HepG2 (cell line): ENCODE measurements around the gene C1orf74. TPM values are rescaled to one million over a fixed set of nuclear protein-coding genes. Genes with fewer than 3 reads are reported as not detected.

Source experiments
- ATAC-seq: fragments of 200-7000 bp; cut with Tn5 transposase; 3 replicates; pipeline ENCODE4 v1.9.1; 2020; ENCODE audit warnings: mild to moderate bottlenecking, moderate library complexity
- BruUV-seq: library from RNA; stranded (reverse); fragments of 400-500 nt; replicated peaks from 2 replicates; lab custom pipeline; 2021; lab: Mats Ljungman, UMichigan
- CTCF ChIA-PET: fragments of 300-600 bp; formaldehyde crosslinking; extraction: SDS; loops from one replicate; lab custom pipeline; 2021; ENCODE audit warnings: low total read pairs, inconsistent platforms, low intra/inter-chr PET ratio; lab: Yijun Ruan, JAX
- POLR2A ChIA-PET: fragments of 350-600 bp; sonication (Branson Sonifier 250); formaldehyde crosslinking; loops from one replicate; lab custom pipeline; 2020; ENCODE audit warnings: antibody characterized with exemption, inconsistent platforms; lab: Yijun Ruan, JAX
- DNase-seq: peaks from one replicate; pipeline ENCODE4 v3.0.0-alpha.2; 2015; ENCODE audit warnings: low spot score
- FAIRE-seq: peaks from 3 replicates; lab custom pipeline; 2011; peaks lifted over from hg19 to GRCh38; lab: Jason Lieb, UNC
- H2AFZ ChIP-seq: one replicate; pipeline ENCODE4 v1.6.1; 2011; ENCODE audit warnings: low read length, inconsistent platforms
- H3K27ac ChIP-seq: fragments of 300-600 bp; 3 replicates; pipeline ENCODE4 v1.8.0; 2011; ENCODE audit warnings: mixed run types, mild to moderate bottlenecking, mixed read lengths, low read length, inconsistent platforms; ENCODE audit not compliant: insufficient read depth; ENCODE audit errors: extremely low read length
- H3K27me3 ChIP-seq, 2 experiments: fragments of 200-600 bp in 1 of 2; 2 replicates in 1 of 2; 3 replicates in 1 of 2; pipeline versions ENCODE4 v1.6.0 to v1.8.0; 2011; ENCODE audit warnings: low read length in 2 of 2, mild to moderate bottlenecking in 2 of 2, moderate library complexity in 2 of 2, inconsistent platforms in 1 of 2; ENCODE audit not compliant: insufficient read depth in 2 of 2, control insufficient read depth in 1 of 2
- H3K36me3 ChIP-seq, 2 experiments: fragments of 200-600 bp in 1 of 2; replicated peaks in 1 of 2; 2 replicates in 1 of 2; 3 replicates in 1 of 2; pipeline versions ENCODE4 v1.5.1 to v1.8.0; 2011; ENCODE audit warnings: low read length in 2 of 2, inconsistent platforms in 1 of 2; ENCODE audit not compliant: insufficient read depth in 2 of 2, control insufficient read depth in 1 of 2
- H3K4me1 ChIP-seq: 2 replicates; pipeline ENCODE4 v1.5.1; 2012; ENCODE audit warnings: low read length, inconsistent platforms; ENCODE audit not compliant: insufficient read depth
- H3K4me2 ChIP-seq: 2 replicates; pipeline ENCODE4 v1.6.0; 2011; ENCODE audit warnings: low read depth, low read length, inconsistent platforms
- H3K4me3 ChIP-seq, 3 experiments: fragments of 200-600 bp in 1 of 3; sonication (generic), shearing (Covaris generic) in 1 of 3; replicated peaks in 1 of 3; 2 replicates each; pipeline ENCODE4 v1.5.1; 2011 to 2016; ENCODE audit warnings: low read length in 3 of 3, inconsistent platforms in 2 of 3, low read depth in 2 of 3, mild to moderate bottlenecking in 2 of 3, control low read depth in 1 of 3, mixed read lengths in 1 of 3; ENCODE audit not compliant: insufficient read depth in 1 of 3
- H3K79me2 ChIP-seq: one replicate; pipeline ENCODE4 v1.6.1; 2011; ENCODE audit warnings: low read length, inconsistent platforms; ENCODE audit not compliant: insufficient read depth
- H3K9ac ChIP-seq: 2 replicates; pipeline ENCODE4 v1.6.0; 2011; ENCODE audit warnings: mild to moderate bottlenecking, low read depth, low read length, inconsistent platforms; ENCODE audit not compliant: insufficient read depth
- H3K9me3 ChIP-seq: 2 replicates; pipeline ENCODE4 v1.5.1; 2012; ENCODE audit warnings: mild to moderate bottlenecking, low read length
- H4K20me1 ChIP-seq: 2 replicates; pipeline ENCODE4 v1.6.0; 2011; ENCODE audit warnings: inconsistent platforms, mild to moderate bottlenecking, low read length, moderate library complexity; ENCODE audit not compliant: insufficient read depth
- HOXD1 ChIP-seq: sonication (generic); formaldehyde crosslinking; IDR thresholded peaks from 2 replicates; pipeline ENCODE4 v1.5.0; 2020; ENCODE audit warnings: missing genetic modification reagents
- MNT ChIP-seq: fragments of 450-650 bp; IDR thresholded peaks from 2 replicates; pipeline ENCODE4 v1.6.1; 2016
- NRL ChIP-seq: sonication (generic); formaldehyde crosslinking; IDR thresholded peaks from 2 replicates; pipeline ENCODE4 v1.5.0; 2020; ENCODE audit warnings: missing genetic modification reagents, mild to moderate bottlenecking, moderate library complexity, borderline replicate concordance
- ZC3H13 ChIP-seq: sonication (generic); formaldehyde crosslinking; IDR thresholded peaks from 2 replicates; pipeline ENCODE4 v1.8.1; 2023; ENCODE audit warnings: mild to moderate bottlenecking, missing genetic modification reagents, moderate library complexity
- ZNF572 ChIP-seq: sonication (generic); formaldehyde crosslinking; IDR thresholded peaks from 2 replicates; pipeline ENCODE4 v1.5.1; 2020; ENCODE audit warnings: mild to moderate bottlenecking, missing genetic modification reagents
- ZNF614 ChIP-seq: IDR thresholded peaks from 2 replicates; pipeline ENCODE4 v1.6.1; 2018; ENCODE audit warnings: missing biosample characterization, missing genetic modification reagents, inconsistent platforms, borderline replicate concordance
- ZNF772 ChIP-seq: sonication (generic); formaldehyde crosslinking; IDR thresholded peaks from 2 replicates; pipeline ENCODE4 v1.5.0; 2020; ENCODE audit warnings: mild to moderate bottlenecking, missing genetic modification reagents
- WGBS: methylation state at CpG from one replicate; pipeline ENCODE4 v1.1.6; 2017; ENCODE audit warnings: low lambda C conversion rate; 5-methylcytosine and 5-hydroxymethylcytosine counted together
- in situ Hi-C: cut with HindIII; loops from 2 replicates; pipeline ENCODE4 v1.10.0; 2017; ENCODE audit warnings: low pct_unique_long_range_greater_than_20kb; ENCODE audit not compliant: extremely low pct_ligation_motif_present
- intact Hi-C: fragments of 100-400 bp; cut with micrococcal nuclease; formaldehyde crosslinking; loops from one replicate; pipeline ENCODE4 v1.10.0; 2022; ENCODE audit not compliant: unreplicated experiment
- polyA plus RNA-seq, 8 experiments: library from polyadenylated mRNA; depleted of rRNA in 3 of 8; stranded (reverse) in 7 of 8; unstranded in 1 of 8; fragments of >200 nt; fragmentation: Illumina TruSeq in 4 of 8; extraction: Trizol in 4 of 8; gene quantifications; 2 replicates each; pipeline versions ENCODE4 v1.2.1 to v1.2.3, GENCODE V29; 2011 to 2016; ENCODE audit warnings: low read depth in 4 of 8, missing spikeins in 1 of 8, mixed read lengths in 1 of 8; ENCODE audit not compliant: insufficient read depth in 1 of 8
- total RNA-seq, 5 experiments: library from RNA; depleted of rRNA; stranded (reverse); fragments of >200 nt; fragmentation: Illumina TruSeq; extraction: Trizol; gene quantifications; 2 replicates each; pipeline ENCODE4 v1.2.3, GENCODE V29; 2016; ENCODE audit warnings: low read depth in 1 of 5
- TF ChIP-seq, protein P1 (sequence below): sonication (generic); formaldehyde crosslinking; IDR thresholded peaks from 2 replicates; pipeline ENCODE4 v1.8.0; 2022; ENCODE audit warnings: mild to moderate bottlenecking, missing genetic modification reagents, moderate library complexity
- TF ChIP-seq, protein P2 (sequence below): sonication (generic); formaldehyde crosslinking; conservative IDR thresholded peaks from 2 replicates; pipeline ENCODE4 v1.4.0; 2020; ENCODE audit warnings: missing genetic modification reagents

Gene C1orf74
- total and polyA plus RNA-seq, 2 of the 13 experiments (the other 11 are each of a cell fraction or from before 2014, with no cell fraction given) = 0.33 to 0.71 TPM

- Histone ChIP-seq H2AFZ (no peak overlapping the region), H4K20me1 (no peaks in the 10 kb centered on the region), H3K9ac (no peak overlapping the region), H3K9me3 (peaks cover 8% of the 10 kb centered on the region; the same call in 1 of the 2 replicates), H3K4me2 (no peak overlapping the region), H3K4me3 (no peak overlapping the region), H3K27me3 (peaks cover 1 to 6% of the 10 kb centered on the region in 2 experiments; a peak in 2 of 5 replicates), H3K36me3 (no peaks in the 10 kb centered on the region), H3K79me2 (no peaks in the 10 kb centered on the region), H3K4me1 (no peaks in the 10 kb centered on the region), H3K27ac (no peak overlapping the region)
- no TSS peak for BruUV-seq
- ChIA-PET POLR2A (no interaction called here), CTCF (no interaction called here)
- intact Hi-C loops = no loop called here
- FAIRE-seq (no peak), ATAC-seq (no peak), DNase-seq (no peak)
- in situ Hi-C loops = no loop called here
- 86% methylated on average over 17 of the region's 17 CpGs for WGBS
- TF ChIP-seq MNT = peak; percentile 84
- TF ChIP-seq, protein P1, sequence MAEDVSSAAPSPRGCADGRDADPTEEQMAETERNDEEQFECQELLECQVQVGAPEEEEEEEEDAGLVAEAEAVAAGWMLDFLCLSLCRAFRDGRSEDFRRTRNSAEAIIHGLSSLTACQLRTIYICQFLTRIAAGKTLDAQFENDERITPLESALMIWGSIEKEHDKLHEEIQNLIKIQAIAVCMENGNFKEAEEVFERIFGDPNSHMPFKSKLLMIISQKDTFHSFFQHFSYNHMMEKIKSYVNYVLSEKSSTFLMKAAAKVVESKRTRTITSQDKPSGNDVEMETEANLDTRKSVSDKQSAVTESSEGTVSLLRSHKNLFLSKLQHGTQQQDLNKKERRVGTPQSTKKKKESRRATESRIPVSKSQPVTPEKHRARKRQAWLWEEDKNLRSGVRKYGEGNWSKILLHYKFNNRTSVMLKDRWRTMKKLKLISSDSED (CRISPR knock-in tag) = no peak
These were observed 13.5 kb downstream of the C1orf74 start for GRCh38 chr1:209770636-209771415.

- CTCF ChIA-PET = no interaction called here
- Histone ChIP-seq H2AFZ (no peak overlapping the region), H3K9me3 (peaks cover 8% of the 10 kb centered on the region; the same call in 1 of the 2 replicates), H3K4me1 (no peaks in the 10 kb centered on the region), H3K27me3 (peaks cover 1 to 6% of the 10 kb centered on the region in 2 experiments; a peak in 2 of 5 replicates), H3K4me2 (no peak overlapping the region), H4K20me1 (no peaks in the 10 kb centered on the region), H3K36me3 (no peaks in the 10 kb centered on the region), H3K79me2 (no peaks in the 10 kb centered on the region), H3K27ac (no peak overlapping the region), H3K9ac (no peak overlapping the region), H3K4me3 (no peak overlapping the region)
- no peak for ATAC-seq
- intact Hi-C loops (loop anchor here (1.0 kb wide), 1 partner anchor 22 kb away; no protein-coding TSS in a partner anchor), in situ Hi-C loops (no loop called here)
- no TSS peak for BruUV-seq
- 45% methylated on average over 7 of the region's 7 CpGs for WGBS
- DNase-seq = no peak
- POLR2A ChIA-PET = no interaction called here
- no peak for FAIRE-seq
- no peak for TF ChIP-seq ZC3H13
- no peak for TF ChIP-seq HOXD1 (CRISPR knock-in tag)
- TF ChIP-seq ZNF772 (CRISPR knock-in tag) = no peak
- no peak for TF ChIP-seq ZNF572
- TF ChIP-seq NRL (CRISPR knock-in tag) = no peak
- TF ChIP-seq ZNF614 (CRISPR knock-in tag) = no peak
- TF ChIP-seq, protein P2, sequence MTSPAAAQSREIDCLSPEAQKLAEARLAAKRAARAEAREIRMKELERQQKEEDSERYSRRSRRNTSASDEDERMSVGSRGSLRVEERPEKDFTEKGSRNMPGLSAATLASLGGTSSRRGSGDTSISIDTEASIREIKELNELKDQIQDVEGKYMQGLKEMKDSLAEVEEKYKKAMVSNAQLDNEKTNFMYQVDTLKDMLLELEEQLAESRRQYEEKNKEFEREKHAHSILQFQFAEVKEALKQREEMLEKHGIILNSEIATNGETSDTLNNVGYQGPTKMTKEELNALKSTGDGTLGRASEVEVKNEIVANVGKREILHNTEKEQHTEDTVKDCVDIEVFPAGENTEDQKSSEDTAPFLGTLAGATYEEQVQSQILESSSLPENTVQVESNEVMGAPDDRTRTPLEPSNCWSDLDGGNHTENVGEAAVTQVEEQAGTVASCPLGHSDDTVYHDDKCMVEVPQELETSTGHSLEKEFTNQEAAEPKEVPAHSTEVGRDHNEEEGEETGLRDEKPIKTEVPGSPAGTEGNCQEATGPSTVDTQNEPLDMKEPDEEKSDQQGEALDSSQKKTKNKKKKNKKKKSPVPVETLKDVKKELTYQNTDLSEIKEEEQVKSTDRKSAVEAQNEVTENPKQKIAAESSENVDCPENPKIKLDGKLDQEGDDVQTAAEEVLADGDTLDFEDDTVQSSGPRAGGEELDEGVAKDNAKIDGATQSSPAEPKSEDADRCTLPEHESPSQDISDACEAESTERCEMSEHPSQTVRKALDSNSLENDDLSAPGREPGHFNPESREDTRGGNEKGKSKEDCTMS = no peak
These were observed 14.4 kb downstream of the C1orf74 start for GRCh38 chr1:209769971-209770370.
